Measurements from ENCODE around the gene FLCN.

FLCN gene

GRCh38 chr17:17182598-17183136 lies 54.3 kb downstream of the FLCN start:
- DNase-seq, result no peak

GRCh38 chr17:17181666-17182597 lies 55.0 kb downstream of the FLCN start:
- peak; percentile 31 for DNase-seq

DNA sequence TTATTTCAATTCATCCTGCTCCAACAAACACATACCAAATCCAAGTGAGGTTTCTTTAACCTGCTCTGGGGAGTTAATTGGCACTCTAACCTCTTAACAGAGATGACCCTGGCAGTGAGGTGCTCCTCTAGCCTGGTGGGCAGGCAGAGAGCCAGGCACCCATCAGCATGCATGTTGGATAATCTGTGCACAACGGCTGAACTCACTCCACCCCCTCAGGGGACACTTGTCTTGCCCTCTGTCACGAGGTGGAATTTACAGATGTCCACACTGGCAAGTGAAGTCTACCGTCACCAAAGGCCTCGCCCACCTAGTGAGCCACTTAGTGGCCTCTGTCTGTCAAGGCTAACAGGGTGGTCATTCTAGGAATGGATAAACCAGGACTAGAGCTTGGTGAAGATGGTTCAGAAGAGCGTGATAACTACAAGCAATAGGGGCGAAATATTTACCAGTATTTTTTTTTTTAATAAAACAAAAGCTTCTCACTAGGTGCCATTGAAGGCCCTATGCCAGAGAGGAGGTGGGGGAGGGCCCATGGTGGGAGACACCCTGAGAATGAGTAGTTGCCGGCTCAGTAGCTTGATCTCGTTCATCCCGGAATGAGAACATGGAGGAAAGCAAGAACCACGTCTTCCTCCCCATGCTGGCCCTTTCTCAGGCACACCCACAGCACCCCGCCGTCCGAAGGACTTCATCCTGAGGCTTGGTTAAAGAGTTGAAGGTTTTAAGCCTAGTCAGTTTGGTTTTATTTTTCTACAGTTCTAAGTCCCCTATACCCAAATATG lies 56.0 kb downstream of the FLCN start:
- DNase-seq, result no peak

GRCh38 chr17:17180141-17180603 lies 56.8 kb downstream of the FLCN start:
- no peak for DNase-seq

DNA sequence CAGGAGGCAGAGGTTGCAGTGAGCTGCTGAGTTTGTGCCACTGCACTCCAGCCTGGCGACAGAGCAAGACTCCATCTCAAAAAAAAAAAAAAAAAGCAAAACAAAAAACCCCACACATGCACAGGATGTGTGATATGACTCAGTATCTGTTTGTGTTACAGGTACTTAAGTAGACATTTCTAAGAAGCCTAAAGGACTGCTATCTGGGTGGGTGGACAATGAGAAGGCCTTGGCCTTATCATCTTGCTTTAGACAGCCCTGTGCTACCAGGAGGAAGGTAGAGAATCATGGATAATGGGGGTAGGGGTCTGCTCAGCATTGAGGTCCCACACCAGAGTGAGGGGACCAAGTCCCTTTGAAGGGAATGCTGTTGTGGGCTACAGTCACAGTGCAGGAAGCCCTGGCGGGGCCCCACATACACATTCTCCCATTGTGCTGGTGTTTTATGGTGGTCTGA lies 57.6 kb downstream of the FLCN start:
- DNase-seq, result no peak

DNA sequence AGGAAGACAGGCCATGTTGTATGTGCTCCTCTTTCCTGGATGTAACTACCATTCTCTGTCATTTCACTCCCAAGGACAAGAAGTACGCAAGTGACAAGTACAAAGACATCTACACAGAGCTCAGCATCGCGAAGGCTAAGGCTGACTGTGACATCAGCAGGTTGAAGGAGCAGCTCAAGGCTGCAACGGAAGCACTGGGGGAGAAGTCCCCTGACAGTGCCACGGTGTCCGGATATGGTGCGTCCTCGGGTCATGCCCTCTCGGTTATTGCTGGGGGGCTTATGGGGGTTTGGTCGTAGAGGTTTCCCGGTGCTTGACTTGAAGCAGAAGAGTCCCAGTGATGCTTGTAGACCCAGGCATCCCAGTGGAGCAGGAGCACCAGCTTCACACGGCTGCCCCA lies 59.8 kb downstream of the FLCN start:
- no peak for DNase-seq

DNA sequence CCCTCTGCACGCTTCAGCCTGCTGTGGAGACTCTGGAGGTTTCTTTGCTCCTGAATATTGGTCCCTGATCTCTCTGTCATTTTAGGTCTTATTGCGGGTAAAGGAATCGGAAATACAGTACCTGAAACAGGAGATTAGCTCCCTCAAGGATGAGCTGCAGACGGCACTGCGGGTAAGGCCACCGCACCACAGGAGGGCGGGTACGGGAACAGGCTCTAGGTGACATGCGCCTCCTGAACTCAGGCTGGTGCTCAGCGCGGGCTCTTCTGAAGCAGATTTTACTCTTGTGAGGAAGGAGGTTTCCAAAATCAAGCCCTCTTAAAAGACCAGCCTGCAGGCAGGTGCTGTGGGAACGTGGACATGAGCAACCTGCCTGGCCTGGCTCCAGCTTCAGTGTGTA lies 60.6 kb downstream of the FLCN start:
- DNase-seq, result no peak

GRCh38 chr17:17175917-17176316 lies 61.1 kb downstream of the FLCN start:
- DNase-seq, result peak; percentile 32

DNA sequence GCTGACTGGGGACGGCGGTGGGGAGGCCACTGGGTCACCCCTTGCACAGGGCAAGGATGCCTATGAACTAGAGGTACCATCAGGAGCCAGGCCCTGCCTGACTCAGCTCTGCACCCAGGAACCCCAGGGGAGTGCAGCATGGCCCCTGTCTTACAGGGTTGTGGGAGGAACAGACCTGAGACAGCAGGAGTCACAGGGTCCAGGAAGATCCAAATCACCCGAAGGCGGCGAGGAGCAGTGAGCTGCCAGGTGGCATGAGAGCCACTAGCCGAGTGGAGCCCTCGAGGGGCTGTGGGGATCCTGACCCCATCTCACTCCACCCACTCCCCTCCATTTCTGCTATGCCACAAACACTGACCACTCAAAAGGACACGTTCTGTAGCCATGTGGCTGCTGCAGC lies 61.6 kb downstream of the FLCN start:
- DNase-seq, result no peak

DNA sequence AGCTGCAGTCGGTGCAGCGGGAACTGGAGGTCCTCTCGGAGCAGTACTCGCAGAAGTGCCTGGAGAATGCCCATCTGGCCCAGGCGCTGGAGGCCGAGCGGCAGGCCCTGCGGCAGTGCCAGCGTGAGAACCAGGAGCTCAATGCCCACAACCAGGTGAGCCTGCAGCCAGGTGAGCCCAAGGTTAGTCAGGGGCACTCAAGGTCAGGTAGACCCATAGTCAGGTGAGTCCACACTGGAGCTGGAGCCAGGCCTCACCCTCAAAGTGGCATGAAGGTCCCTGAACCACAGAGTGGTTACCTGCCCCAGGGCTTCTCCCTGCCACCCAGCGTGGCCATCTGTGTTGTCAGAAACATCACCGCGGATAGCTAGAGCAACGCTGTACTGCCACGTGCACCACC lies 63.0 kb downstream of the FLCN start:
- DNase-seq, result no peak

GRCh38 chr17:17172990-17173389 lies 64.0 kb downstream of the FLCN start:
- no peak for DNase-seq

DNA sequence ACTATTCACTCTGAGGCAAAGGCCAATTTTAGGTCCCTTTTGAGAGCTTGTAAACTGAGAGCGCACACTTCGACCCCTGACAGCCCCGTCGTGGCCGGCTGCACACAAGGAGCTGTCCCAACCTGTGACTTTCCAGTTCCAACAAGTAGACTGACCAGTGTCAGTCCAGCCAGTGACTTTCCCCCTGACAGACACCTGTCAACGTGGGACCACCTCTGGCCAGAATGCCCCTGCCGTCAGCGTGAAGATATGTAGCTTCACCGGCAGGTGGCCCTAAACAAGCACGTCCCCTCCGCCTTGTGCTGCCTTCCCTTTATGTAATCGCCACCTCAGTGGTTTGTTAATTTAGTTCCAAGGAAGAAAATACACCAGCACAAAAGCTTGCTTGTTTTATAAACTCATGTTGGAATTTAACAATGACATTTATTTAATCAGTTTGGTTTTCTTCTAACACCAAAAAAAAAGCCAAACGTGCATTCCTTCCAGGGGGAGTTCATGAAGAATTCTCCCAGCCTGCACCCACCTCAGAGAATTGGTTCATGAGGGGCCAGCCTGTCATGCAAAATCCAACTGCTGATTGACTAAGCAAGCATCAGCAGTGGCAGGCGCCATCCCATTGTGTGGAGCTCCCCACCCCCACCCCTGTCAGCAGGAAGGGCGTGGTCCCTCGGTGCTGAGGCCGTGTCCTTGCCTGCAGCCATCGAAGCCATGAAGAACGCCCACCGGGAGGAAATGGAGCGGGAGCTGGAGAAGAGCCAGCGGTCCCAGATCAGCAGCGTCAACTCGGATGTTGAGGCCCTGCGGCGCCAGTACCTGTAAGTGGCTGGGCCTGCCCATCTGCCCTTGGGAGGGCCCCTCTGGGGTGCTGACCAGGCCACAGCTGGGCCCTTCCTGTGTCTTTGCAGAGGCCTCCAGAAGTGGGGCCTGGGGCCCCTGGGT lies 64.7 kb downstream of the FLCN start:
- no peak for DNase-seq

DNA sequence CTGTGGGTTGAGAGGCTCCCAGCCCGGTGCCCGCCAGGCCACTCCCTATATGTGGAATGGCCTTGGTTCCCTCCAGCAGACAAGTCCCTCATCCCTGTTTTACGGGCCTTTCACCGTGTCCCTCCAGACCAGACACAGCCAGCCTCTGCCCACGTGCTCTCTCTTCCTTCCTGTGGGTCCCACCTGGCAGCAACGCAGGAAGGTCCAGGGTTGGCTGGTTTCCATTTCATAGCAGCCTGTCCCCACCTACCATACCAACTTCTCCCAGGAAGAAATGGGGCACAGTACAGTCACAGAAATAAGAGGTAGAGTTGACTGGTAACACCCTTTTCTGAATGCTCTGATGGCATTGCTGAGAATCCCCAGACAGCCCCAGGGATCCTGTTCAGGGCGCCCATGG lies 65.8 kb downstream of the FLCN start:
- DNase-seq, result no peak

DNA sequence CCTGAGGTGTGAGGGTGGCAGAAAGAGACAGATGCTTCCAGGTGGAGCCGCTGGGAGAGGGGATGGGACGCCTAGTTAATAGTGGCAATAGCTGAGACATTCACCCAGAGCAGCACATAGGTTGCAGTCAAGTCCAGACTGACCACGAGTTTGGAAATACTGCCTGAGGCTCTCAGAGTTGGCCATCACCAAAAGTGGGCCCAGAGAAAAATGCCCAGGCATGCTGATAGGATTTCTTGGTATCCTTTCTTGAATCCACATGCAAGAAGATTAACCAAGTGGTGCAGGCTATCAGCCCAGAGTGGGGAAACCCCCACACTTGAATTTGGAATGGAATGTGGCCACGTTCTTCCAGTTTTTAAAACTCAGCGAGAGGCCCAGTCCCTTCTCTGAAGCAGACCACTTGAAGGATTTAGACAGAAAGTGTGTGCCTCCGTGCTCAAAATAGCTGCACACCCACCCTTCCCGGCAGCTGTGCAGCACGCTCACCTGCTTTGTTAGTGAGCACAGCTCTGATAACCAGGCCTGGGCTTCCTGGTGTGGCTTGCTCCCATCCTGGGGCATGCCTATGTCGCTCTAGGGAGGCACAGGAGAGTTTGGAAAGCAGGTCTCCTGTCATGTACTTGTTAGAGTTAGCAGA lies 66.5 kb downstream of the FLCN start:
- no peak for DNase-seq

DNA sequence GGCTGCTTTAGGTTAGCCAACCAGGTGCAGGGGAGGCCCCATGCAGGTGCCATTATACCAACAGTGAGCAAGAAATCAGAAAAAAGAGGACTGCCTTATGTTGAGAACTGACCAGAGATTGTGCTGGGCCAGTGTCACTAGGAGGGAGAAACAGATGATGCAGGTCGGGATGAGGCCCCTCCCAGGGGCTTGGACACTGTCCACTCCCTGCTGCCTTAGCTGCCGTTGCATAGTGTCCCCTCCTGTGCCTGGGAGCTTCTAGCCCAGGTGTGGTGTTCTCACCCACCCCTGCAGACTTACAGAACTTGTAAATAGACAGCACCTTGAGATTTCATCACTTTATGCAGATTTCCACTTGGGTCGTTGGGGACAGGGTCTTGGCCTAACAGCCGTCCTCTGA lies 67.6 kb downstream of the FLCN start:
- DNase-seq, result no peak

- no peak for DNase-seq
These were observed 68.6 kb downstream of the FLCN start for GRCh38 chr17:17168401-17168800.

DNA sequence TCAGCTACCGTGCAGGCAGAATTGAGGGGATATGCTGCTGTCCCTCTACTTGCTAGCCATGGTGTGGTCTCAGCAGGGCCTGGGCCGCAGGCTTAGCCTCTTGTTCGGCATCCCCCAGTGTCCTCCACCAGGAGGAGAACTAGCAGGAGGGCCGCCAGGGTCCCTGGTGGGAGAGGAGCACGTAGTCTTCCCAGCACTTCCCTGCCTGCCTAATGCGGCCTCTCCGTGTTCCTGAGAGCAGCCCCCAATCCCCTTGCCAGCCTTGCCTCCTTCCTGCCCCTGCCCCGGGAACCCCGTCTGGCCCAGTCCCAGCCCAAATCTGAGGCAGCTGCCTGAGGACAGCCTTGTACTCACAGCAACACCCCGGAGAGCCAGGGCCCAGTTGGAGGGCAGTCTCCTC lies 69.0 kb downstream of the FLCN start:
- DNase-seq, result no peak

DNA sequence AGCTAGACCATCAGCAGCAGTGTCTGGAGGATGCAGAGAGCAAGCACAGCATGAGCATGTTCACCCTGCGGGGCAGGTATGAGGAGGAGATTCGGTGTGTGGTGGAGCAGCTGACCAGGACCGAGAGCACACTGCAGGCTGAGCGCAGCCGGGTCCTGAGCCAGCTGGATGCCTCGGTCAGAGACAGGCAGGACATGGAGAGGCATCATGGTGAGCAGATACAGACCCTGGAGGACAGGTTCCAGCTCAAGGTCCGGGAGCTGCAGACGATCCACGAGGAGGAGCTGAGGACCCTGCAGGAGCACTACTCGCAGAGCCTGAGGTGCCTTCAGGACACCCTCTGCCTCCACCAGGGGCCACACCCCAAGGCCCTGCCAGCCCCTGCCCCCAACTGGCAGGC lies 69.6 kb downstream of the FLCN start:
- DNase-seq, result no peak

DNA sequence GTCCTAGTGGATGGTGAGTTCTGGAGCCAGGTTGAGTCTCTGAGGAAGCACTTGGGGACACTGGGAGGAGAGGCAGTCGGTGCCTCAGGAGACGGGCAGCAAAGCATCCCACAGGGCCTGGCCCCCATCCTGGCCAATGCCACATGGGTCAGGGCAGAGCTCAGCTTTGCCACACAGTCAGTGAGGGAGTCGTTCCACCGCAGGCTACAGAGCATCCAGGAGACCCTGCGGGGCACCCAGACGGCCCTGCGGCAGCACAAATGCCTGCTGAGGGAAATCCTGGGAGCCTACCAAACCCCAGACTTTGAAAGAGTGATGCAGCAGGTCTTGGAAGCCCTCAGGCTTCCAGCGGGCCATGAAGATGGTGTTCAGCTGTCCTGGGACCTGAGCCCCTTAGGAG lies 70.5 kb downstream of the FLCN start:
- DNase-seq, result no peak

DNA sequence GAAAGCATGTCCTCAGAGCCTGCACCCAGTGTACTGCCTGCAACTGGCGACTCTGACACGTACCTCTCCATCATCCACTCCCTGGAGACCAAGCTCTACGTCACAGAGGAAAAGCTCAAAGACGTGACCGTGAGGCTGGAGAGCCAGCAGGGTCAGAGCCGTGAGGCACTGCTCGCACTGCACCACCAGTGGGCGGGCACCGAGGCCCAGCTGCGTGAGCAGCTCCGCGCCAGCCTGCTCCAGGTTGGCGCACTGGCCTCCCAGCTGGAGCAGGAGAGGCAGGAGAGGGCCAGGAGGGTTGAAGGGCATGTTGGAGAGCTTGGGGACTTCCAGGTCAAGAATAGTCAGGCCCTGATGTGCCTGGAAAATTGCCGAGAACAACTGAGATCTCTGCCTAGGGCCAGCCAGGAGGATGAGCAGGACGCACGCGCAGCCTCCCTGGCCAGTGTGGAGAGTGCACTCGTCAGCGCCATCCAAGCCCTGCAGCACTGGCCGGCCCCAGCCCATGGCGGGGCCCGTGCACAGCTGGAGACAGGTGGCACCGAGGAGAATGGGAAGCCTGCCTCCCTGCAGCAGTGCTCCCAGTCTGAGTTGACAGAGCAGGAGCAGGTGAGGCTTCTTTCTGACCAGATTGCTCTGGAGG lies 71.2 kb downstream of the FLCN start:
- DNase-seq, result no peak

- DNase-seq, result no peak
These were observed 72.3 kb downstream of the FLCN start for GRCh38 chr17:17164676-17165075.

All from CD4-positive, alpha-beta T cell treated with Interferon gamma for 1 hour (primary cell).